NB4 (cell line): ENCODE measurements around the gene PDIA4.

Experiments
- CTCF ChIP-seq: IDR thresholded peaks from one replicate; pipeline ENCODE4 v1.5.1; 2012; ENCODE audit warnings: low read depth, low read length
- POLR2A ChIP-seq: IDR thresholded peaks from 2 replicates; pipeline ENCODE4 v1.6.1; 2011; ENCODE audit warnings: mild to moderate bottlenecking; ENCODE audit not compliant: insufficient read length; ENCODE audit errors: extremely low read depth

- TF ChIP-seq CTCF, result no peak
- no peak for TF ChIP-seq POLR2A
These were observed 46.0 kb upstream of the PDIA4 start for GRCh38 chr7:149074116-149074885.
